ENCODE results near the gene KIFC3.

Gene KIFC3

GRCh38 chr16:57775661-57776469 lies 26.4 kb downstream of the KIFC3 start:
- peak; percentile 41 for DNase-seq (ENCODE audit: low read depth)
- no peak overlapping the region for H3K4me3 ChIP-seq (ENCODE audit: low read depth, low read length)
- no peak for TF ChIP-seq POLR2A (IDR thresholded peaks at IDR 0.05; ENCODE audit: extremely low read depth, insufficient read length)
- TF ChIP-seq CTCF (IDR thresholded peaks at IDR 0.05; ENCODE audit: low read depth, low read length) = no peak
- no peak for TF ChIP-seq MYC (IDR thresholded peaks at IDR 0.05; ENCODE audit: low read depth, low read length)
- no peak for TF ChIP-seq MAX (IDR thresholded peaks at IDR 0.05; ENCODE audit: low read depth, low read length)

- DNase-seq (ENCODE audit: low read depth) = no peak
- no peak overlapping the region for H3K4me3 ChIP-seq (ENCODE audit: low read depth, low read length)
- no peak for TF ChIP-seq MYC (IDR thresholded peaks at IDR 0.05; ENCODE audit: low read depth, low read length)
- TF ChIP-seq MAX (IDR thresholded peaks at IDR 0.05; ENCODE audit: low read depth, low read length) = no peak
- no peak for TF ChIP-seq CTCF (IDR thresholded peaks at IDR 0.05; ENCODE audit: low read depth, low read length)
- no peak for TF ChIP-seq POLR2A (IDR thresholded peaks at IDR 0.05; ENCODE audit: extremely low read depth, insufficient read length)
Measured at GRCh38 chr16:57774705-57775285, 27.5 kb downstream of the KIFC3 start.

GRCh38 chr16:57773655-57774295 lies 28.5 kb downstream of the KIFC3 start:
- no peak for DNase-seq (ENCODE audit: low read depth)
- H3K4me3 ChIP-seq (ENCODE audit: low read depth, low read length) = no peak overlapping the region
- TF ChIP-seq MYC (IDR thresholded peaks at IDR 0.05; ENCODE audit: low read depth, low read length) = no peak

GRCh38 chr16:57773019-57773418 lies 29.3 kb downstream of the KIFC3 start:
- no peak for TF ChIP-seq CTCF (IDR thresholded peaks at IDR 0.05; ENCODE audit: low read depth, low read length)
- no peak for TF ChIP-seq MYC (IDR thresholded peaks at IDR 0.05; ENCODE audit: low read depth, low read length)
- no peak for TF ChIP-seq MAX (IDR thresholded peaks at IDR 0.05; ENCODE audit: low read depth, low read length)
- no peak for TF ChIP-seq POLR2A (IDR thresholded peaks at IDR 0.05; ENCODE audit: extremely low read depth, insufficient read length)
- no peak overlapping the region for H3K4me3 ChIP-seq (ENCODE audit: low read depth, low read length)
- DNase-seq (ENCODE audit: low read depth) = no peak

- no peak for DNase-seq (ENCODE audit: low read depth)
- TF ChIP-seq CTCF (IDR thresholded peaks at IDR 0.05; ENCODE audit: low read depth, low read length) = no peak
- no peak for TF ChIP-seq MYC (IDR thresholded peaks at IDR 0.05; ENCODE audit: low read depth, low read length)
- no peak for TF ChIP-seq POLR2A (IDR thresholded peaks at IDR 0.05; ENCODE audit: extremely low read depth, insufficient read length)
- TF ChIP-seq MAX (IDR thresholded peaks at IDR 0.05; ENCODE audit: low read depth, low read length) = no peak
- no peak overlapping the region for H3K4me3 ChIP-seq (ENCODE audit: low read depth, low read length)
Measured at GRCh38 chr16:57771141-57771785, 31.0 kb downstream of the KIFC3 start.

GRCh38 chr16:57770361-57770760 lies 31.9 kb downstream of the KIFC3 start:
- no peak for DNase-seq (ENCODE audit: low read depth)
- H3K4me3 ChIP-seq (ENCODE audit: low read depth, low read length) = no peak overlapping the region
- TF ChIP-seq POLR2A (IDR thresholded peaks at IDR 0.05; ENCODE audit: extremely low read depth, insufficient read length) (no peak), MYC (IDR thresholded peaks at IDR 0.05; ENCODE audit: low read depth, low read length) (no peak), CTCF (IDR thresholded peaks at IDR 0.05; ENCODE audit: low read depth, low read length) (no peak), MAX (IDR thresholded peaks at IDR 0.05; ENCODE audit: low read depth, low read length) (no peak)
